T-cell (primary cell): ENCODE results near the gene ZGPAT. TPM values are rescaled to one million over a fixed set of nuclear protein-coding genes. Genes with fewer than 3 reads are reported as not detected.

Experiments used
- ATAC-seq, 4 experiments: fragments of 200-7000 bp in 3 of 4; fragments of 150-1000 bp in 1 of 4; cut with Tn5 transposase; replicated peaks in 1 of 4; 1 replicate in 3 of 4; 2 replicates in 1 of 4; pipeline ENCODE4 v1.10.0; 2021; ENCODE audit warnings: moderate library complexity in 3 of 4, mild to moderate bottlenecking in 2 of 4, moderate number of reproducible peaks in 1 of 4
- CTCF ChIA-PET, 2 donors: fragments of 300-600 bp; sonication (Branson Sonifier 250); formaldehyde crosslinking; loops; one replicate each; lab custom pipeline; 2022; ENCODE audit warnings: antibody characterized with exemption in 2 of 2; lab: Charles Lee
- POLR2A ChIA-PET, 2 donors: fragments of 300-600 bp; sonication (Branson Sonifier 250); formaldehyde crosslinking; loops; one replicate each; lab custom pipeline; 2022; ENCODE audit warnings: antibody characterized with exemption in 2 of 2; lab: Charles Lee
- DNase-seq, 35 experiments: peaks; one replicate each; pipeline versions ENCODE4 v3.0.0 to v3.0.0-alpha.2; 2013 to 2023
- H3K27ac ChIP-seq: one replicate; pipeline ENCODE4 v1.5.1; 2013; ENCODE audit warnings: low read length
- H3K27me3 ChIP-seq, 2 experiments: replicated peaks in 1 of 2; 1 replicate in 1 of 2; 2 replicates in 1 of 2; pipeline versions ENCODE4 v1.6.1 to v1.7.0; 2013; ENCODE audit warnings: low read length in 1 of 2, mixed read lengths in 1 of 2; ENCODE audit not compliant: control insufficient read depth in 2 of 2, insufficient read depth in 2 of 2; ENCODE audit errors: extremely low read depth in 1 of 2
- H3K36me3 ChIP-seq, 2 donors: 1 replicate in 1 of 2; 2 replicates in 1 of 2; pipeline versions ENCODE4 v1.6.1 to v1.7.0; 2013; ENCODE audit warnings: low read length in 1 of 2; ENCODE audit not compliant: control insufficient read depth in 2 of 2, insufficient read depth in 1 of 2; ENCODE audit errors: extremely low read depth in 1 of 2
- H3K4me1 ChIP-seq, 2 experiments: 1 replicate in 1 of 2; 2 replicates in 1 of 2; pipeline versions ENCODE4 v1.6.1 to v1.7.0; 2013; ENCODE audit warnings: low read length in 2 of 2, mixed read lengths in 1 of 2; ENCODE audit not compliant: insufficient read depth in 2 of 2, control insufficient read depth in 1 of 2; ENCODE audit errors: extremely low read depth in 1 of 2
- H3K4me3 ChIP-seq, 2 donors: 1 replicate in 1 of 2; 2 replicates in 1 of 2; pipeline versions ENCODE4 v1.5.1 to v1.7.0; 2013; ENCODE audit warnings: mild to moderate bottlenecking in 2 of 2, low read length in 1 of 2, moderate library complexity in 1 of 2; ENCODE audit not compliant: control insufficient read depth in 1 of 2; ENCODE audit errors: extremely low read depth in 1 of 2
- H3K9me3 ChIP-seq: 2 replicates; pipeline ENCODE4 v1.7.0; 2013
- H3K27ac Mint-ChIP-seq, 2 donors: one replicate each; pipeline ENCODE4 v1.8.0; 2020 to 2021; ENCODE audit warnings: mild to moderate bottlenecking in 2 of 2, mixed read lengths in 2 of 2
- H3K27me3 Mint-ChIP-seq, 2 donors: one replicate each; pipeline ENCODE4 v1.8.0; 2021 to 2022; ENCODE audit warnings: mixed read lengths in 2 of 2
- H3K36me3 Mint-ChIP-seq: one replicate; pipeline ENCODE4 v1.8.0; 2021; ENCODE audit warnings: mixed read lengths
- H3K4me1 Mint-ChIP-seq, 3 donors: one replicate each; pipeline ENCODE4 v1.8.0; 2020 to 2022; ENCODE audit warnings: mixed read lengths in 3 of 3, mild to moderate bottlenecking in 1 of 3
- H3K4me3 Mint-ChIP-seq, 3 donors: one replicate each; pipeline ENCODE4 v1.8.0; 2020 to 2022; ENCODE audit warnings: mild to moderate bottlenecking in 3 of 3, mixed read lengths in 3 of 3, moderate library complexity in 3 of 3
- H3K9me3 Mint-ChIP-seq, 3 donors: one replicate each; pipeline ENCODE4 v1.8.0; 2020 to 2022; ENCODE audit warnings: mixed read lengths in 3 of 3
- WGBS: methylation state at CpG from one replicate; pipeline ENCODE4 v1.1.5; 2013; ENCODE audit warnings: missing lambda C conversion rate; ENCODE audit not compliant: insufficient coverage; 5-methylcytosine and 5-hydroxymethylcytosine counted together
- total RNA-seq, 35 experiments: library from RNA in 6 of 35; stranded (reverse) in 6 of 35; fragments of 120-200 nt in 1 of 35; gene quantifications; one replicate each; pipeline versions ENCODE4 v1.2.1 to v1.2.4 and lab custom pipeline; 2013 to 2026

The ZGPAT gene
- total RNA-seq, 5 donors from 2014 or later (not counting 1 experiment from before 2014, with no cell fraction given), result 42.7 to 71.0 (median 59.0) TPM

GRCh38 chr20:63687419-63688178 is 20.2 kb upstream of the ZGPAT start:
- no peak overlapping the region for H3K4me3 Mint-ChIP-seq
- peaks cover 0 to 2% of the 10 kb centered on the region in 2 experiments for H3K27me3 ChIP-seq
- no peaks in the 10 kb centered on the region for H3K9me3 ChIP-seq
- H3K4me1 Mint-ChIP-seq, result peaks cover 4 to 6% (median 5%) of the 10 kb centered on the region in 3 donors
- H3K4me3 ChIP-seq, result no peak overlapping the region
- CTCF ChIA-PET, result no interaction called here
- no peak overlapping the region for H3K27ac Mint-ChIP-seq
- no peak overlapping the region for H3K27ac ChIP-seq
- no peak for DNase-seq
- H3K36me3 ChIP-seq, result no peaks in the 10 kb centered on the region
- H3K27me3 Mint-ChIP-seq, result no peaks in the 10 kb centered on the region
- H3K9me3 Mint-ChIP-seq, result no peaks in the 10 kb centered on the region
- WGBS, result 87% methylated on average over 21 of the region's 29 CpGs
- H3K4me1 ChIP-seq, result peaks cover 6 to 22% of the 10 kb centered on the region in 2 experiments
- POLR2A ChIA-PET, result no interaction called here
- H3K36me3 Mint-ChIP-seq, result no peaks in the 10 kb centered on the region
- no peak for ATAC-seq

DNA sequence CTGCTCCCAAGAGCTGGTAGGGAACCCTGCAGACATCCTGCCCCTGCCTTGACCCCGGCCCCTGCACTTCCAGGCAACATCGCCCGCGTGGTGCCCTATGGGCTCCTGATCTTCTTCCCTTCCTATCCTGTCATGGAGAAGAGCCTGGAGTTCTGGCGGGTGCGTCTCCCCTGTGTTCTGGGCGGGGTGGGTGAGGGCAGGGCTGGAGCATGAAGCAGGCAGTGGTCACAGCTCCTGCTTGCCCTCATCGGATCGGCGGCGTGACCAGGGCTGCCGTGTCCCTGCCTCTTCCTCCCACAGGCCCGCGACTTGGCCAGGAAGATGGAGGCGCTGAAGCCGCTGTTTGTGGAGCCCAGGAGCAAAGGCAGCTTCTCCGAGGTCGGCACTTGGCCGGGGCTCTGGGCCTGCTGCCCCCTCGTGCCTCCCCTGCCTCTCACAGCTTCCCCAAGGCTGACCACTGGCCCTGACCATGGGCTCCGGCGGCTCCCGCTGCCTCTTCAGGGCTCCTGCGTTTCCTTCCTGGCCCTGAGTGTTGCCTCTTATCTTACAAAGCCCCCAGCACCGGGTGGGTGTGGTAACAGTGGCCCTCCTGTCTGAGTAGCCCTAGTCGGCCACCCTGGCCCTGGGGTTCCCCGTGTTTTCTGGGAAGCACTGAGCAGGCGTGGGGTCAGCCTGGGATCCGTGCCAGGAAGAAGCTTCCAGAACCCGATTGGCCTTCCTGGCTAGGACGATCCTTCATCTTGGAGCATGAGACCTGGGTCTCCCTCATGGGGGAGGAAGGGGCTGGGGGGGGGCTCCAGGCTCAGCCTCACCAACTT is 19.4 kb upstream of the ZGPAT start:
- no peak overlapping the region for H3K27ac Mint-ChIP-seq
- peaks cover 0 to 2% of the 10 kb centered on the region in 2 experiments for H3K27me3 ChIP-seq
- no peak for DNase-seq
- 88% methylated on average over 23 of the region's 31 CpGs for WGBS
- ATAC-seq, result no peak
- H3K4me1 ChIP-seq, result peaks cover 6 to 22% of the 10 kb centered on the region in 2 experiments
- H3K4me1 Mint-ChIP-seq, result peaks cover 4 to 6% (median 5%) of the 10 kb centered on the region in 3 donors
- ChIA-PET POLR2A (no interaction called here), CTCF (no interaction called here)
- H3K27me3 Mint-ChIP-seq, result no peaks in the 10 kb centered on the region
- no peaks in the 10 kb centered on the region for H3K9me3 Mint-ChIP-seq
- no peaks in the 10 kb centered on the region for H3K36me3 Mint-ChIP-seq
- no peak overlapping the region for H3K27ac ChIP-seq
- H3K4me3 ChIP-seq, result no peak overlapping the region
- H3K9me3 ChIP-seq, result no peaks in the 10 kb centered on the region
- no peaks in the 10 kb centered on the region for H3K36me3 ChIP-seq
- H3K4me3 Mint-ChIP-seq, result no peak overlapping the region

GRCh38 chr20:63689046-63690002 is 18.5 kb upstream of the ZGPAT start:
- no peak overlapping the region for H3K27ac ChIP-seq
- no peaks in the 10 kb centered on the region for H3K9me3 ChIP-seq
- Mint-ChIP-seq H3K4me3 (no peak overlapping the region), H3K9me3 (no peaks in the 10 kb centered on the region), H3K36me3 (no peaks in the 10 kb centered on the region), H3K27ac (no peak overlapping the region), H3K27me3 (no peaks in the 10 kb centered on the region), H3K4me1 (peaks cover 4 to 8% (median 5%) of the 10 kb centered on the region in 3 donors)
- DNase-seq (no peak), ATAC-seq (no peak)
- H3K36me3 ChIP-seq, result peaks cover 0 to under 1% of the 10 kb centered on the region in 2 donors
- H3K27me3 ChIP-seq, result peaks cover 0 to 2% of the 10 kb centered on the region in 2 experiments
- CTCF ChIA-PET, result no interaction called here
- POLR2A ChIA-PET, result no interaction called here
- H3K4me3 ChIP-seq, result no peak overlapping the region
- WGBS, result 98% methylated on average over 42 of the region's 44 CpGs
- peaks cover 6 to 30% of the 10 kb centered on the region in 2 experiments for H3K4me1 ChIP-seq

- ChIA-PET POLR2A (no interaction called here), CTCF (no interaction called here)
- Histone ChIP-seq H3K4me1 (peaks cover 6 to 39% of the 10 kb centered on the region in 2 experiments), H3K27ac (no peak overlapping the region), H3K27me3 (peaks cover 0 to 2% of the 10 kb centered on the region in 2 experiments), H3K36me3 (peaks cover 0 to 9% of the 10 kb centered on the region in 2 donors), H3K4me3 (no peak overlapping the region), H3K9me3 (no peaks in the 10 kb centered on the region)
- no peaks in the 10 kb centered on the region for H3K36me3 Mint-ChIP-seq
- no peak overlapping the region for H3K27ac Mint-ChIP-seq
- 92% methylated on average over 28 of the region's 40 CpGs for WGBS
- H3K4me1 Mint-ChIP-seq, result peaks cover 4 to 8% (median 5%) of the 10 kb centered on the region in 3 donors
- H3K9me3 Mint-ChIP-seq, result no peaks in the 10 kb centered on the region
- H3K4me3 Mint-ChIP-seq, result no peak overlapping the region
- no peak for ATAC-seq
- DNase-seq, result no peak
- H3K27me3 Mint-ChIP-seq, result no peaks in the 10 kb centered on the region
Observed at GRCh38 chr20:63690003-63690897, 17.6 kb upstream of the ZGPAT start.

DNA sequence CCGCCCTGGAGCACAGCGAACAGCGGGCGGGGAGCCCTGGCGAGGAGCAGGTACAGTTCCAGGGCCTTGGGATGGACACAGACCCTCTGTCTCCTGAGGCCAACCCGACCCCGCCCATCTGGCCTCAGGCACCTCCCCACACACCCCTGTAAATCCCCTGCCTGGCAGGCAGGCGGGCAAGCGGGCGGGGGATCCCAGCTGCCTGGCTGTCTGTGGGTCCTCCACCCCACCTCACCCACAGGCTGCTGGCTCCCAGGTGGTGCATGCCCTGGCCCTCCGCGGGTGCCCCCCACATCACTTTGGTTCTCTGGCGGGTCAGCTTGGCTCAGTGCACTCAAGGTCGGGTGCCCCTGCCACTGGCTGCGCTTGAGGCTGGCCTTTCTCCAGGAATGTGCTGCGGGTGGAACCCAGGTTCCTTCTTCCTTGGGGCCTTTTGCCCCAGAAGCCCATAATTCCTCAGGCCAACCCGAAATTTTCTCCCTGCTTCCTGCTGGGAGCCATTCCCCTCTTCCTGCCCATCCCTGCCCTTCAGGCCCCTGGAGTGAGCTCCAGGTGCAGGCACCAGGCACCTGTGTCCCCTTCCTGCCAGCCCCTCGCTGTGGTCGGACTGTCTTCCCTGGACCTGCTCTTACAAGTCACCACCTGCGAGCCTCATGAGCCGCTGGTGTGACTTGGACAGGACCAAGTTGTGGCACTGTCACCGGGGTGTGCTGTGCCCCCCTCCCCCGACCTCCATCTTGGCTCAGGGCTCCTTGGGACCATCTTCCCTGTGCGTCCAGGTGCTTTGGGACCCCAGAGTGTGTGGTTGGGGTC is 16.7 kb upstream of the ZGPAT start:
- DNase-seq, result no peak
- Mint-ChIP-seq H3K27me3 (no peaks in the 10 kb centered on the region), H3K9me3 (no peaks in the 10 kb centered on the region), H3K4me3 (peak overlapping the region in 1 of 3 donors; percentile 20), H3K4me1 (peaks cover 5 to 13% (median 8%) of the 10 kb centered on the region in 3 donors), H3K36me3 (no peaks in the 10 kb centered on the region), H3K27ac (peak overlapping the region in 1 of 2 donors; percentile 20)
- Histone ChIP-seq H3K36me3 (peaks cover 0 to 13% of the 10 kb centered on the region in 2 donors), H3K9me3 (no peaks in the 10 kb centered on the region), H3K4me3 (no peak overlapping the region), H3K4me1 (peaks cover 6 to 47% of the 10 kb centered on the region in 2 experiments), H3K27me3 (peaks cover 0 to 2% of the 10 kb centered on the region in 2 experiments), H3K27ac (no peak overlapping the region)
- ChIA-PET CTCF (no interaction called here), POLR2A (no interaction called here)
- 90% methylated on average over 18 of the region's 24 CpGs for WGBS
- ATAC-seq, result no peak
